KMS-11 (cell line): ENCODE measurements around the gene NOTCH3.

ENCODE experiments used
- H2AFZ ChIP-seq: fragments of 200-600 bp; sonication (generic); 2 replicates; pipeline ENCODE4 v1.6.1; 2016; ENCODE audit warnings: antibody characterized with exemption, mixed run types, low read depth
- H3K27ac ChIP-seq: fragments of 200-600 bp; sonication (generic); 2 replicates; pipeline ENCODE4 v1.6.1; 2016; ENCODE audit warnings: mild to moderate bottlenecking, mixed run types
- H3K27me3 ChIP-seq: fragments of 200-600 bp; sonication (generic); 2 replicates; pipeline ENCODE4 v1.6.1; 2017; ENCODE audit warnings: mild to moderate bottlenecking, low read depth, mixed run types, moderate library complexity; ENCODE audit not compliant: insufficient read depth
- H3K36me3 ChIP-seq: fragments of 200-600 bp; sonication (generic); 2 replicates; pipeline ENCODE4 v1.6.1; 2017; ENCODE audit warnings: mild to moderate bottlenecking, mixed run types; ENCODE audit not compliant: insufficient read depth
- H3K4me1 ChIP-seq: fragments of 200-600 bp; sonication (generic); 2 replicates; pipeline ENCODE4 v1.6.1; 2016; ENCODE audit warnings: mild to moderate bottlenecking, low read depth, mixed run types; ENCODE audit not compliant: poor library complexity, severe bottlenecking
- H3K4me2 ChIP-seq: fragments of 200-600 bp; sonication (generic); 2 replicates; pipeline ENCODE4 v1.7.0; 2016; ENCODE audit warnings: mild to moderate bottlenecking, mixed run types
- H3K4me3 ChIP-seq: fragments of 200-600 bp; sonication (generic); IDR thresholded peaks from 2 replicates; pipeline ENCODE4 v1.6.1; 2017; ENCODE audit warnings: low read depth, low read length, mixed read lengths; ENCODE audit not compliant: insufficient read depth
- H3K79me2 ChIP-seq: fragments of 200-600 bp; sonication (generic); 2 replicates; pipeline ENCODE4 v1.6.1; 2016; ENCODE audit warnings: low read depth, mixed run types; ENCODE audit not compliant: insufficient read depth
- H3K9ac ChIP-seq: fragments of 200-600 bp; sonication (generic); 2 replicates; pipeline ENCODE4 v1.6.1; 2016; ENCODE audit warnings: mild to moderate bottlenecking, mixed run types
- H4K20me1 ChIP-seq: fragments of 200-600 bp; sonication (generic); 2 replicates; pipeline ENCODE4 v1.6.1; 2016; ENCODE audit warnings: mild to moderate bottlenecking, mixed run types; ENCODE audit not compliant: insufficient read depth
- TF ChIP-seq, protein P1 (sequence below): fragments of 200-600 bp; sonication (generic); conservative IDR thresholded peaks from 2 replicates; pipeline ENCODE4 v1.6.1; 2017; ENCODE audit warnings: low read depth, mild to moderate bottlenecking, antibody characterized with exemption, low read length, moderate library complexity, mixed read lengths

The NOTCH3 gene

DNA sequence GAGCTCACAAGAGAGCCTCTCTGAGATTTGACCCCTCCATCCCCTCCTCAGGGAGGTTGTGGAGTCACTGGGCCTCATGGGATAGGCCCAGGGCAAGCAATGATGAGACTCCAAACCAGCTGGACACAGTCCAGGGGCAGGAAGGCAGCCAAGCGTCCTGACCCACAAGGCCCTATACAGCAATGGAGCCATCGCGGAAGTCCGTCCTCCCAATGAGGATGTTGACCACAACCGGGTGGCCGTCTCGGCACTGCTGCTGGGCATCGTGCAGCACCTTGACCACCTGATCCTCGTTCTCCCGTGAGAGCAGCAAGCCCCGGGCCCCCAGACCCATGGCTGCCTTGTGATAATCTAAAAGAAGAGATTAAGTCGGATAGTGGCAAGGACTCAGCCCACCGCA is 85.7 kb downstream of the NOTCH3 start:
- Histone ChIP-seq H3K27ac (no peak overlapping the region), H3K36me3 (no peaks in the 10 kb centered on the region), H3K27me3 (no peaks in the 10 kb centered on the region)

DNA sequence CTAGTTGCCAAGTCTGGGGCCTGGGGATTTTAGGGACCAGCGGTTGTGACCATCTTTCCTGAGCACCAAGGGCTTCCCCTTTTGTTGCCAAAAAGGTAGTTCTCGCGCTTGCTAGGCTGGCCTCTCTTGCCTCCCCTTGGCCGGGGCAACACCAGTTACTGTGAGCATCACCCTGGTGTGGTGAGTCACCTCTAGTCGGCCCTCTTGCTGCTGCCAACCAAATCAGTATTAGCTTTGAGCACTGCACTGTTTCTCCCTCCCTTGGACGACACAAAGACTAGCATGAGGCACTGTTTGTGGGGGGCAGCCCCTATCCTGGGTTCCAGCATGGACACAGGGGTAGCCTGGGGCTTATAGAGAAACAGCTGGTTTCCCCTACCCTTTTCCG is 86.6 kb downstream of the NOTCH3 start:
- Histone ChIP-seq H3K36me3 (no peaks in the 10 kb centered on the region), H3K79me2 (no peaks in the 10 kb centered on the region), H4K20me1 (no peaks in the 10 kb centered on the region), H3K4me1 (no peaks in the 10 kb centered on the region), H3K4me2 (no peak overlapping the region), H2AFZ (no peak overlapping the region), H3K9ac (no peak overlapping the region), H3K27ac (no peak overlapping the region), H3K4me3 (no peak overlapping the region), H3K27me3 (peaks cover under 1% of the 10 kb centered on the region; the same call in 1 of the 2 replicates)
- TF ChIP-seq, protein P1, sequence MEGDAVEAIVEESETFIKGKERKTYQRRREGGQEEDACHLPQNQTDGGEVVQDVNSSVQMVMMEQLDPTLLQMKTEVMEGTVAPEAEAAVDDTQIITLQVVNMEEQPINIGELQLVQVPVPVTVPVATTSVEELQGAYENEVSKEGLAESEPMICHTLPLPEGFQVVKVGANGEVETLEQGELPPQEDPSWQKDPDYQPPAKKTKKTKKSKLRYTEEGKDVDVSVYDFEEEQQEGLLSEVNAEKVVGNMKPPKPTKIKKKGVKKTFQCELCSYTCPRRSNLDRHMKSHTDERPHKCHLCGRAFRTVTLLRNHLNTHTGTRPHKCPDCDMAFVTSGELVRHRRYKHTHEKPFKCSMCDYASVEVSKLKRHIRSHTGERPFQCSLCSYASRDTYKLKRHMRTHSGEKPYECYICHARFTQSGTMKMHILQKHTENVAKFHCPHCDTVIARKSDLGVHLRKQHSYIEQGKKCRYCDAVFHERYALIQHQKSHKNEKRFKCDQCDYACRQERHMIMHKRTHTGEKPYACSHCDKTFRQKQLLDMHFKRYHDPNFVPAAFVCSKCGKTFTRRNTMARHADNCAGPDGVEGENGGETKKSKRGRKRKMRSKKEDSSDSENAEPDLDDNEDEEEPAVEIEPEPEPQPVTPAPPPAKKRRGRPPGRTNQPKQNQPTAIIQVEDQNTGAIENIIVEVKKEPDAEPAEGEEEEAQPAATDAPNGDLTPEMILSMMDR = no peak

More for the DNA sequence above, 85.7 kb downstream of the NOTCH3 start:
- Histone ChIP-seq H3K4me3 (no peak overlapping the region), H3K79me2 (no peaks in the 10 kb centered on the region), H2AFZ (no peak overlapping the region), H3K4me1 (no peaks in the 10 kb centered on the region), H3K4me2 (no peak overlapping the region), H4K20me1 (no peaks in the 10 kb centered on the region), H3K9ac (no peak overlapping the region)
- TF ChIP-seq, protein P1 = no peak

DNA sequence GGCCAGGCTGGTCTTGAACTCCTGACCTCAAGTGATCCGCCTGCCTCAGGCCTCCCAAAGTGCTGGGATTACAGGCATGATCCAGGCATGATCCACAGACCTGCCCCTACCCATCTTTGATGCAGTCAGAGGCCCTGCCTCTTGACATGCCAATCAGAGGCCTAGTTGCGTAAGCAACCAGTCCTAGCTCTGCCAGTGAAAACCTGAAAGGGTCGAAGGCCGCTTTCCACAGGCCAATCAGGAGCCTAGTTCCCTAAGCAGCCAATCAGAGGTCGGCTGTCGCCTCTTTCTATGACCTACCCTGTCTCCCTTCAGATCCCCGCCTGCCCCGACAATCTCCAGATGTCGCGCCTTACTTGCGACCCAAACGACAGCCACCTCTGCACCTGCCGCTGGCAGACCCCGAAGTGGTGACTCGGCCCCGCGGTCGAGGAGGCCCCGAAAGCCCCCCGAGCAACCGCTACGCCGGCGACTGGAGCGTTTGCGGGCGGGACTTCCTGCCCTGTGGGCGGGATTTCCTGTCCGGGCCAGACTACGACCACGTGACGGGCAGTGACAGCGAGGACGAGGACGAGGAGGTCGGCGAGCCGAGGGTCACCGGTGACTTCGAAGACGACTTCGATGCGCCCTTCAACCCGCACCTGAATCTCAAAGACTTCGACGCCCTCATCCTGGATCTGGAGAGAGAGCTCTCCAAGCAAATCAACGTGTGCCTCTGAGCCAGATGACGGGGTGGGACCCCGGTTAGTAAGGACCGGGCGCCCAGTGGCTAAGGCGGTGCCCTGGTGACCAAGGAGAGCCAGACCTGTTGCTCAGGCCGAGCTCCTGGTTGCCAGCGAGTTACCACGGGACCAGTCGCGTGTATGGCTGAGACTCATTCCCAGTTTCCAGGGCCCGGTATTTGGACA is 87.3 kb downstream of the NOTCH3 start:
- Histone ChIP-seq H3K4me1 (no peaks in the 10 kb centered on the region), H2AFZ (no peak overlapping the region), H4K20me1 (no peaks in the 10 kb centered on the region), H3K4me2 (no peak overlapping the region), H3K27me3 (peaks cover 6% of the 10 kb centered on the region; the same call in 1 of the 2 replicates), H3K79me2 (no peaks in the 10 kb centered on the region), H3K4me3 (no peak overlapping the region), H3K36me3 (no peaks in the 10 kb centered on the region), H3K9ac (no peak overlapping the region), H3K27ac (no peak overlapping the region)
- TF ChIP-seq, protein P1 = no peak

DNA sequence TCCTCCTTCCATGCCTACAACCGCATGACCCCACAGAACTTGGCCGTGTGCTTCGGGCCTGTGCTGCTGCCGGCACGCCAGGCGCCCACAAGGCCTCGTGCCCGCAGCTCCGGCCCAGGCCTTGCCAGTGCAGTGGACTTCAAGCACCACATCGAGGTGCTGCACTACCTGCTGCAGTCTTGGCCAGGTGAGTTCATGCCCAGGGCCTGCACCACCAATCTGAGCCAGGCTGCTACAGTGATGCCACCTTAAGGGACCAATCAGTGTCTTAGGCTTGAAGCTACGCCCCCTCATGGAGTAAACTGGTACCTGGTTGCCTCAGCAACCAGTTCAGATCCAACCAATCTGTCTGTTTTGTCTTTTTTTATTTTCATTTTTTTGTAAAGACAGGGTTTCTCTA is 88.4 kb downstream of the NOTCH3 start:
- H3K4me3 ChIP-seq = no peak overlapping the region
- H3K36me3 ChIP-seq = no peaks in the 10 kb centered on the region
- no peak overlapping the region for H3K9ac ChIP-seq
- H3K4me1 ChIP-seq = no peaks in the 10 kb centered on the region
- no peaks in the 10 kb centered on the region for H3K79me2 ChIP-seq
- H4K20me1 ChIP-seq = no peaks in the 10 kb centered on the region
- TF ChIP-seq, protein P1 = no peak
- H2AFZ ChIP-seq = no peak overlapping the region
- no peak overlapping the region for H3K4me2 ChIP-seq
- H3K27me3 ChIP-seq = peaks cover 10% of the 10 kb centered on the region; the same call in 1 of the 2 replicates
- H3K27ac ChIP-seq = no peak overlapping the region
